ENCODE data around the gene ARHGAP32.

ARHGAP32 gene

GRCh38 chr11:128947773-128948172, 244.4 kb downstream of the ARHGAP32 start:
- DNase-seq = no peak

DNA sequence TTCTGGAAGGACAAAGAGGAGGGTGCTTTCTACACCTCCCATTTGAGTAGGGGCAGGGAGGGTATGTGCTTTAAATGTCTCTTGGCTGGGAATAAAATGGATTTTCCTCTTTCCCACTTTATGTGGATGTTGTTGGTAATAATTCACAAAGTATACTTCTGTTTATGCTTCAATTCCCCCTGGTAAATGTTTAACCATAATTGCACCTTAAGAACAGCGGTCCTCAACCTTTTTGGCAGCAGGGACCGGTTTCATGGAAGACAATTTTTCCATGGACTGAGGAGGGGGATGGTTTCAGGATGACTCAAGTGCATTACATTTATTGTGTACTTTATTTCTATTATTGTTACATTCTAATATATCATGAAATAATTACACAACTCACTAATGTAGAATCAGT, 245.5 kb downstream of the ARHGAP32 start:
- no peak for DNase-seq

- DNase-seq = no peak
Observed at GRCh38 chr11:128943428-128943976, 248.6 kb downstream of the ARHGAP32 start.

DNA sequence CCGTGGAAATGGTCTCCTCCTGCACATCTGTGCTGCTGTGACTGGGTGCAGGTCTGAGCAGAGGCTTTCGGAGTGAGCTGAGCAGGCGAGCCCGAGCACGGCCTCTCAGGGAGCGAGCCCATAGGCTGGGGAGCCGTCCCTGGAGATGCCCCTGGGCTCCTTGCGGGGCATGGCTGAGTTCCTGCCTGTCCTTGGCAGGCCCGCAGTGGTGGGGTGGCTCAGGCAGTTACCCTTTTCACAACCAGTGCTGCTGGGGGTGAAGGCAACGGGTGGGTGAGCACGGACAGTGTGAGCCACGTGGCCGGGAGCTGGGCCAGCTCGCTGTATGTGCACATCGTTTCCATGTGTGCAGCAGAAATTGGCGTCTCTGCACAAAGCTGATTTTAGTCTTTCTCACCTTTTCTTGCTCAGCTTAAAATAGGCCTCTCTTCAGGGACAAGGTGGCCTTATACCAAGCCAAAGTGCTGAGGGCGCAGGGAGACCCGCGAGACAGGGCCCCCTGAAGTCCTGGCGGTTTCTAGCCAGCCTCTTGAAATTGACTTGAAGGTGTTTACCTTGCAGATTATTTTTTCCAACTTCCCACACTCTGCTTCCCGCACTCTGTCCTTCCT, 249.2 kb downstream of the ARHGAP32 start, which contains the start of gene TP53AIP1:
Gene TP53AIP1 (minus strand): TSS at position 55 of the 611 bp plus-strand sequence. CDS start 5,053 bp downstream, outside the sequence.
- no peak for DNase-seq

GRCh38 chr11:128942272-128942612, 249.9 kb downstream of the ARHGAP32 start:
- no peak for DNase-seq

GRCh38 chr11:128941573-128942271, 250.4 kb downstream of the ARHGAP32 start:
- DNase-seq = no peak

DNA sequence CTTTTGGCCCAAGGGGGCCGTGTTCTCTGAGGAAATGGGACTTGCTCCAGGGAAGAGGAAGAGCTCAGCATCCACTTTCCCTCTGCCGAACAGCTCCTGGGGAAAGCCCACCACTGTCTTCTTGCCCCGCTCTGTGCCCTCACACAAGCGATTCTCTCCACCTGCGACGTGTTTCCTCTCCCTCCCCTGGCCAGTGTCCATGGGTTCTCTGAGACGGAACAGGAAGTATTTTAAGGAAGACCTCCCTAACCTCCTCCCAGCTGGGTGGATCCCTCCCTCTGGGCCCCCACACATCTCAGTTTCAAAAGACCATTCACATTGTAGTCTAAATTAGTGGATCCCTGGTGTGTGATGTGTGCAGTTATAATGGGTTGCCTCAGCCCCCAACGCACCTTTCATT, 251.0 kb downstream of the ARHGAP32 start:
- DNase-seq = no peak

DNA sequence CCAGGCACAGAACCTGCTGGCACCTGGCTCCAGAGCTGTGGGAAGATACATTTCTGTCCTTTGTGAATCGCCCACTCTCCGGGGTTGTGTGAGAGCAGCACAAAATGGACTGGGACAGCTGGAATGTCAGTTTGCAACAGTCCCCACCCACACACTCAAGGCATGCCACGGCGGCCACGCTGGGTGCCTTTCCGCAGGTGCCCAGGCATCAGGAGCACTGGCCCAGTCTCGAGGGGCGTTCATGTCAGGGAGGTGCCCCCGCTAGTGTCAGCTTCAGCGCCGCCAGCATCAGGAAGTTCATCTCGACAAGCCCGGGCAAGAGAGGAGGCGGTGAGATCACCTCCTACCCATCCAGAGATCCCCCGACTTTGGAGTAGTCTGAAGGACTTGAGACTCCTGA, 251.5 kb downstream of the ARHGAP32 start:
- no peak for DNase-seq

DNA sequence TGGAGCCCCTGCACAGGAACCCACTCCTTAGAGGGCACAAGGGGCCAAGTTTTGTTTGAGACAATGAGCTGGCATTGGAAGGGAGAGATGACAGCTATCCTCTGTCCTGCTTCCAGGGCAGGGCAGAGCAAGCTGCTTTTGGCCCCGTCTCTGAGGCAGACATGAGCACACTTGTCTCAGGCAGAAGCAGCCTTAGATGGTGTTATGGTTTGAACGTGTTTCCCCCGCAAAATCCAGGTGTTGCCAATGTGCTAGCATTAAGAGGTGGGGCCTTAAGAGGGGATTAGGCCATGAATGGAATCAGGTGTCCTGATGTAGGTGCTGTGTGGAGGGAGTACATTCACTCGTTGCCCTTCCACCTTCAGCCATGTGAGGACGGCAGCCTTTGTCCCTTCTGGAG, 252.0 kb downstream of the ARHGAP32 start:
- DNase-seq = no peak

GRCh38 chr11:128939591-128939990, 252.5 kb downstream of the ARHGAP32 start:
- no peak for DNase-seq

- DNase-seq = no peak
Observed at GRCh38 chr11:128938156-128938885, 253.8 kb downstream of the ARHGAP32 start.

- DNase-seq = no peak
Observed at GRCh38 chr11:128937480-128937879, 254.6 kb downstream of the ARHGAP32 start.

- no peak for DNase-seq
Observed at GRCh38 chr11:128936606-128937251, 255.4 kb downstream of the ARHGAP32 start.

GRCh38 chr11:128934926-128935325, 257.2 kb downstream of the ARHGAP32 start:
- no peak for DNase-seq

DNA sequence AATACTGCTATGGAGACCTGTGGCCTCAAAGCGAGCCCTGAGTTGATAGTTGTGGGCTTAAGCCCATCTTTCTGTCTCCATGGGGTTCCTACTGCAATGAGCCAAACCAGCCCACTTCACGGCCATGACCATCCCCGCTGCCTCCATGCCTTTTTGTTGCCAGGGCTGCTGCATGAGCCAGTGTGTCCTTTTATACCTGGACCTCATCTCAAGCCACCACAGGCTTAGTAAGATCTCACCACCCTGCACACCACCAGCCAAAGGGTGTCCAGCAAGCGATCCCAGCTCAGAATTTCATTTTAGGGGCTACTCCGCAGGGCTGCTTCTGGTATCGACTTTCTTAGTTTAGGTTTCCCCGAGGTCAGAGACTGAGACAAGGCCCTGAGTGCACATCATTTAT, 257.8 kb downstream of the ARHGAP32 start:
- DNase-seq = no peak

DNA sequence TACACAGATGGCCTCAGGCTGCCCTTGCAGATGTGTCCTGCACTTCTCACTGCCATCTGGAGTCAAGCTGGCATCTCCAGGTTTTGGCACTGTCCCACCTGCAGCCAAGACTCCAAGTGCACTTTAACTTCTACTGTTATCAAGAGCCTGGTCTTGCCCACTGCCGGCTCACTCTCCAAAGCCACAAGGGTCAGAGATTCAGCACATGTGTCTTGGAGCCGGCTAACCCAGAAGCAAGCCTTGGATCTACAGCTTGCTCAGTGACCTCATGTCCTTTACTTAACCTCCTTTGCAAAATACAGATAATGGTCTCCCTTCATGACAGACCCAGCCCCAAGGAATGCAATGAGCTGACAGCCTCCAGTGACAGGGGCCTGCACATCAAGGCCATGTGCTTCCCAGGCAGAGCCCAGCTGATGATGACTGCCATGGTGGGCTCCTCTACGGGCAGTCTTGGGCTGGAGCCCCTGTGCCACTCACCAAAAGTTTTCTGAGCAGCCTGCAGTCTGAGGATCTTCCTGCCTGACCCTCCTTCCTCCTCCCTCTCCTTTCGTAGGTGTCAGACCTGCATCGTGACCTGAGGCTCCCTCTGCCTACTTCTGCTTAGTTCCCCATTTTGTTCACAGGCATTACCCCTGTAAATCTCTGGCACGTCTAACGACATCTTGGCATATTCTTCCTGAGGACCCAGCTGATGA, 258.5 kb downstream of the ARHGAP32 start:
- no peak for DNase-seq

GRCh38 chr11:128931668-128932067, 260.5 kb downstream of the ARHGAP32 start:
- DNase-seq = no peak

GRCh38 chr11:128931066-128931465, 261.1 kb downstream of the ARHGAP32 start:
- no peak for DNase-seq

- DNase-seq = no peak
Observed at GRCh38 chr11:128929991-128930390, 262.1 kb downstream of the ARHGAP32 start.

GRCh38 chr11:128929468-128929867, 262.7 kb downstream of the ARHGAP32 start:
- no peak for DNase-seq

GRCh38 chr11:128928400-128928799, 263.7 kb downstream of the ARHGAP32 start:
- DNase-seq = no peak

DNA sequence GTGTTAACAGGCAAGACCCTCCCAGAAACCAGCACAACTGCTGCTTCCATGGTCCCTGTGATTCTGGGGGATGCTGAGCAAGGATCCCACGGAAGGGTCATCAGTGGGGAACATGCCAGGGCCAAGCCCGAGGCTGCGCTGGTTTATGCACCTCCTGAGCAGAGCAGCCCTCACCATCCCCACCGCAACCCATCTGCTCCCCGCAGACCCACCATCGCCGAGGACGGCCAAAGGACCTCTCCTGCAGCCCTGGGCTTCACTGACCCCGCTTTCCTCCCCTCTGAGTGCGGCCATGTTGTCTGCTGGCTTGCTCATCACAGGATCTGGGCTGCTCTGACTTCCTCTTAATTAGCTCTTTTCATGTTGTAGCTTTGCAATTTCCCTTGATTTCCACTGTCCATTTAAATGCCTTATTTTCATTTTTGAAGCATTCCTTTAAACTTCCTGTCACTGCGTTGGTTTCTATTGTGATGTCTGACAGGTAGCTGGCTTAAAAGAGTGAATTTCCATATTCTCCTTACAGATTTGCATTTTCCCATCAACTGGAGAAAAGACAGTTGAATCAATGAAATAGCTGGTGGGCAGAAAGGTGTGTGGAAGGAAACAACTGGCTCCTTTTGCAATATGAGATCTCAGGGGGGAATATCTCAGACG, 264.3 kb downstream of the ARHGAP32 start:
- DNase-seq = no peak

All from activated CD8-positive, alpha-beta memory T cell treated with anti-CD3 and anti-CD28 coated beads, Interleukin-2, amount 50 U/mL, for 4 hours (primary cell).